HG03432 (cell line): ENCODE results near the gene CREBL2.
"Not testable (repeated sequence)": the region's sequence is repeated elsewhere in the genome, so short reads cannot be mapped to it uniquely, and the experiment has no call there.

Experiments
- ATAC-seq: cut with Tn5 transposase; IDR thresholded peaks from one replicate; pipeline ENCODE4 v1.9.1; 2021; ENCODE audit warnings: mild to moderate bottlenecking, moderate library complexity; ENCODE audit not compliant: unreplicated experiment

CREBL2 gene, protein sequence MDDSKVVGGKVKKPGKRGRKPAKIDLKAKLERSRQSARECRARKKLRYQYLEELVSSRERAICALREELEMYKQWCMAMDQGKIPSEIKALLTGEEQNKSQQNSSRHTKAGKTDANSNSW

DNA sequence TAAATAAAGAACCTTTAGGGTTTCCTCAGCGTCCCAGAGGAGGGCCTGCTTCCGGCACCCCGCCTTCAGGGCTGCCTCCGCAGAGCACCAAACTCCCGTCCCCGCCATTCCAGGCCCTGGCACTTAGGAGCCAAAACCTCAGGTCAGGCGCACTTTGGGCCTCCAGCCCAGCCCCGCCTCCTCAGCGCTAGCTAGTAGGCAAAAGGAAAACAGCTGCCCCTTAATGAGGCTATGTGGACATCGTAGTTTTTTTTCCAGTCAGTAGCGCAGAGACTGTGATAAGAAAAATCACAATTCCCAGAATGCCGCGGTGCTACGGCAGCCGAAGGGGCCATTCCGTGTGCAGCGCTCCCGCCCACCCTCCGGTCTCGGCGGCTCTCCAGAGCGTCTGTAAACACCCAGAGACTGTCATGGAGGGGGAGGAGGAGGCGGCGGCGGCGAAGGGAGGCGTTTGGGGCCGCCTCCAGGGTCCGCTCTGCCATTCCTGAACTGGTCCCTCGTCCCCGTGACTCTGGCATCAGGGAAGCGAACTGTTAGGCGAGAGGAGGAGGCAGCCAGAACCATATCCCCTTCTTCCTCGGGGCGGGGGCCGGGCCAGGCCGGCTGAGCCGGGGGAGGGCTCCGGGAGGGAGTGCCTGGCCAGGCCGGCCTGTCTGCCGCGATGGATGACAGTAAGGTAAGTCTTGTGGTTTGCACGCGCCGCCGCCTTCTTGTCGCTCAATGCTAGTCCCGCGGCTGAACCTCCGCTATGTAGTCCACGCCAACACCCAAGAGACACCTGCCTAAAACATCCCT lies at the start of gene CREBL2:
Gene CREBL2, plus strand, starts transcription at position 365 of the 795 bp plus-strand sequence. Its CDS starts 297 bp downstream, at position 662.
- peak; percentile 82 for ATAC-seq

GRCh38 chr12:12562016-12562483 lies 49.6 kb upstream of the CREBL2 start:
- ATAC-seq, result no peak

GRCh38 chr12:12562585-12563261 lies 49.0 kb upstream of the CREBL2 start, which contains the start of gene DUSP16:
TSS of gene DUSP16 (minus strand) at chr12:12562863. CDS start at chr12:12521098, 41,765 bp downstream.
- ATAC-seq, result peak; percentile 85

- ATAC-seq, result no peak
Observed at GRCh38 chr12:12563290-12563928, 48.3 kb upstream of the CREBL2 start.

DNA sequence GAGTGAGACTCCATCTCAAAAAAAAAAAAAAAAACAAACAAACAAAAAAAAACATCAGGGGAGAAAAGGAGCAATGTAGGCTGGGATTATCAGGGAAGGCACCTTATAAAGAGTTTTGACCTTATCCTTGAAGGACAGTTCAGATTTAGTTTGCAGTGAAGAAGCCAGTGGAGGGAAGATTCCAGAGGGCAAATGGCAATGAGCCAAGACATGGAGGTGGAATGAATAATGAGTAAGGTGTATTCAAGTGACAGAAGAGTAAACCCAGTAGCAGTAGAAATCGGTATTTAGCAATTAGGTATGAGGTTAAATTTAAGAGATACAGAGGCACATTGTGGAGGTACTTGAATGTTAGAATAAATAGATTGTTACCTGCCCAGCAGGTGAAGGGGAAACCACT lies 46.8 kb upstream of the CREBL2 start:
- ATAC-seq, result no peak

- ATAC-seq, result not testable (repeated sequence)
Observed at GRCh38 chr12:12565971-12566370, 45.7 kb upstream of the CREBL2 start.

- no peak for ATAC-seq
Observed at GRCh38 chr12:12572659-12573058, 39.0 kb upstream of the CREBL2 start.

DNA sequence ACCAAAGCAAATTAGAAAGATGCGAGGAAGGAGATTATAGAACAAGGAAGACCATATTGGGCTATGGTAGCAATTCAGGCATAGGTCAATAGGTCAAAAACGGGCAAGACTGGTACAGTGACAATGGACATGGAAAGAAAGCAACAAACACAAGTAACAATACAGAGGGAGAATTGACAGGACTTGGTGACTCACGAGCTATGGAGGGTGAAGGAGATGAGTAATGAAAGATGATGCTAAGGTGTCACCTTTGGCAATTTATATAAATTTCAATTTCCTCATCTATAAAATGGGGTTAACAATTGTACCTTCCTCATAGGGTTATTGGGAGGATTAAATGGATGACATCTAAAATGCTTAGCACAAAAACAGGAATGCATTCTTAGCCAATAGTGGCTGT lies 33.9 kb upstream of the CREBL2 start:
- ATAC-seq, result no peak

GRCh38 chr12:12580716-12581115 lies 31.0 kb upstream of the CREBL2 start:
- not testable (repeated sequence) for ATAC-seq

GRCh38 chr12:12582193-12582881 lies 29.3 kb upstream of the CREBL2 start:
- peak; percentile 40 for ATAC-seq

DNA sequence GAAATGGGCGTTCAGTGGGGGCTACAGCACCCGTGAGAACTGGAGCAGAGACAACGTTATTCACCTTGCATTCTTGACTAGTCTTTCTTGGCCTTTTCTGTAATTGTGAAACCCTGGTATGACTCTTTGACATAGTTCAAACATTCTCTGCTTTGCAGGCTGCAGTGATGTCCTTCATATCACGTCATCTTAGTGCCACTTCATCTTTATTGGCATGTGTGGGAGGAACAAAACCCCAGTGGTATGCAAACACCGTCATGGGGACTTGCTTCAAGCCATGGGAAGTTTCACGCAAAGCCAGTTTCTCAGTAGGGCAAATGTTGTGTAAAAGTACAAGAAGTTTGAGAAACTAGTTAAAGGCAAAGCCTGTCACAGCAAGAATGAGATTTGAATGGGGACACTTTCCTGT lies 28.8 kb upstream of the CREBL2 start:
- ATAC-seq, result peak; percentile 90

GRCh38 chr12:12583510-12584178 lies 28.0 kb upstream of the CREBL2 start:
- ATAC-seq, result no peak

DNA sequence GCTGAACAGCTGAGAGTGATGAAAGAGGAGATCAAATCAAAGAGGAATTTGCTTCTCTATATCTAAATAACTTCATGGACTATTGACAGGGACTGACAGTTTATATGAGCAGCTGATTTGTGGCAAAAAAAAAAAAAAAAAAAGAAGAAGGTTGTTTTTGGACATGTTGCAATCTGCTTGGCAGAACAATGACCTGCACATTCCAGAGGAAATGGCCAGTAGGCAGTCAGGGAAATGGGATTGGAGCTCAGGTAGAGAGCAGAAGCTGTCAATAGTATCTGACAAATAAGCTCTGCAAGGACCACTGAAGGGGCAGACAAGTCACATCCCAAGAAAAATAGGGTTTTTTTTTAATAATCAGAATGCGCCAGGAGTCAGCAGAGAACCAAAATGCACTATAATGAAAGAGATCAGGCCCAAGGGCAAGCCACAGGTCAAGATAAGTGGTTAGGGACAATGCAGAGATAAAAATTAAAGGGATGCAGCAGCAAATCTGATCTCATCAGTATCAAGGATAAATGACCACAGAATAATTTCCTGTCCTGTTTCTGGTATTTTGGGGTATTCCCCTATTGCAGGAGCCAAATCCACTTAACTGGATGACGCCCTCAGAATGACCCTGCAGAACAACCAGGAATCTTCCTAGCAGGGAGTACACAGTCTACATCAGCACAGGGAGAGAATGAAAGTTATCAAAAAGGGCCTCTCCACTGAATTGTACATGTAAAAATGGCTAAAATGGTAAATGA lies 26.4 kb upstream of the CREBL2 start:
- ATAC-seq, result no peak

- ATAC-seq, result no peak
Observed at GRCh38 chr12:12586879-12587675, 24.6 kb upstream of the CREBL2 start.

- no peak for ATAC-seq
Observed at GRCh38 chr12:12587878-12588277, 23.8 kb upstream of the CREBL2 start.

- not testable (repeated sequence) for ATAC-seq
Observed at GRCh38 chr12:12588436-12588835, 23.2 kb upstream of the CREBL2 start.

- ATAC-seq, result no peak
Observed at GRCh38 chr12:12590961-12591360, 20.7 kb upstream of the CREBL2 start.

DNA sequence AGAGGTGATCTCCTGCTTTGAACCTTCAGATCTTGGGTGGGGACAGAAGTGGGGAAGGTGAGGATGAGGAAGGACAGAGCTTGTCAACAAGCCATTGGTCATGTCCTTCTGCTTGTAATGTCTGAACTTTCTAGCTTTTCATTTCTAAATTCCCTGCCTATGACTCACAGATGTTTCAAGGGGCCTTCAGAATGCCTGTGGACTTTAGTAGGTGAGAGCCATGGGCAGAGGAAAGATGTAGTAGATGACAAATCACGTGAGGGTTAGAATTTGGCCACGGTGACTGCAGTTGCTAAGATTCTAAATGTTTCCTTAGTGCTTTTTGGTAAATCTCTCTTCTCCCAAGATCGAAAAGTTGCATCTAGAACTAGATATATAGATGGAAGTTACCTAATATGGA lies 18.7 kb upstream of the CREBL2 start:
- no peak for ATAC-seq

GRCh38 chr12:12595929-12596328 lies 15.7 kb upstream of the CREBL2 start:
- not testable (repeated sequence) for ATAC-seq
